ENCODE measurements around the gene AP1S3. TPM values are rescaled to one million over a fixed set of nuclear protein-coding genes. Genes with fewer than 3 reads are reported as not detected.

Gene AP1S3
- total RNA-seq: 1.3 and 4.1 TPM in 2 replicates

DNA sequence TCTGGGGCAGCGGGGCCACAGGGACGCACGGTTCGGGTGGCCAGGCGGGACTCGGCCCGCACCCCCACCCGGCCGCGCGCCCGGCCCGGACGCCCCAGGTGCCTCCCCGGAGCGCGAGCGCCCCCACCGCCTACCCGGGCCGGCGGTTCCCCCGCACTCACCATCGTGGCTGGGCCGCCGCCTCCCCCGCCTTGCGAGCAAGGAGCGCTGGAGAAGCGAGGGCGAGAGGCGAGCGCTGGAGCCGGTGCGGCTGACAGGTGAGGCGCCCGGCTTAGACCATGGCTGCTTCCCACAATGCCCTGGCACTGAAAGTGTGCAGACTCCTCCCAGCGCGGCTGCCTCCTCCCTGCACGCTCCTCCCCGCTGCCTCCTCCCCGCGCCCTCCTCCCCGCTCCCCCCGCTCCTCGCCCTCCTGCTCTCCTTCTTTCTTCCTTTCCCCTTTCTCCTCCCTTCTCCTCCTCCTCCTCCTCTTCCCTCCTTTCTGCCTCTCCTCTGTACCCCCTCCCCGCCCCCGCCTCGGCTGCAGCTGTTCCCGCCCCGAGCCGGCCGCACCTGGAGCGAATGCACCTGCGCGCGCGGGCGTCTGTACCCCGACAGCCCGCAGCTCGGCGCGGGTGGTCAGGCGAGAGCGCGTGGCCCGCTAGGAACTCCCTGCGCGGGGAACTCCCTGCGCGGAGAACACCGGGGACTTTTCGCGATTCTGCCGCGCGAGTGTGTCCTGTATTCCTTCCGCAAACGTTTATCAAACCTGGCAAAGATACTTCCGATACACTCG lies at the start of gene AP1S3:
TSS of gene AP1S3 (minus strand) at position 296 of the 775 bp plus-strand sequence. CDS start at position 164, 132 bp downstream.

Other genes with a start within 250 kb of the AP1S3 start
- gene SCG2, start 235.2 kb downstream of the AP1S3 start, total RNA-seq: 0.15 TPM in 1 of 2 replicates, not detected in the other
- 95.5 and 131 TPM in 2 replicates for gene WDFY1, start 107.8 kb upstream of the AP1S3 start, total RNA-seq
- 43.9 and 48.2 TPM in 2 replicates for gene MRPL44, start 119.9 kb upstream of the AP1S3 start, total RNA-seq
- gene SERPINE2, start 201.7 kb upstream of the AP1S3 start, total RNA-seq: 12.7 and 15.8 TPM in 2 replicates

All from epithelial cell of umbilical artery (primary cell).